HEK293 (cell line): ENCODE measurements around the gene NCKAP5.

Source experiments
- ZNF174 ChIP-seq: fragments of 450-650 bp; formaldehyde crosslinking; IDR thresholded peaks from 2 replicates; pipeline ENCODE4 v1.5.0; 2017; ENCODE audit warnings: missing biosample characterization, mild to moderate bottlenecking, missing genetic modification characterization
- TF ChIP-seq, protein P1 (sequence below): fragments of 450-650 bp; formaldehyde crosslinking; IDR thresholded peaks from 2 replicates; pipeline ENCODE4 v1.5.1; 2016; ENCODE audit warnings: missing biosample characterization, missing genetic modification characterization
- TF ChIP-seq, protein P2 (sequence below): fragments of 450-650 bp; formaldehyde crosslinking; IDR thresholded peaks from 2 replicates; pipeline ENCODE4 v1.5.1; 2017; ENCODE audit warnings: missing biosample characterization, mild to moderate bottlenecking, missing genetic modification characterization, moderate library complexity
- TF ChIP-seq, protein P3 (sequence below): fragments of 450-650 bp; formaldehyde crosslinking; optimal IDR thresholded peaks from 2 replicates; pipeline ENCODE3; 2016; ENCODE audit warnings: missing biosample characterization, mild to moderate bottlenecking, missing genetic modification characterization

DNA sequence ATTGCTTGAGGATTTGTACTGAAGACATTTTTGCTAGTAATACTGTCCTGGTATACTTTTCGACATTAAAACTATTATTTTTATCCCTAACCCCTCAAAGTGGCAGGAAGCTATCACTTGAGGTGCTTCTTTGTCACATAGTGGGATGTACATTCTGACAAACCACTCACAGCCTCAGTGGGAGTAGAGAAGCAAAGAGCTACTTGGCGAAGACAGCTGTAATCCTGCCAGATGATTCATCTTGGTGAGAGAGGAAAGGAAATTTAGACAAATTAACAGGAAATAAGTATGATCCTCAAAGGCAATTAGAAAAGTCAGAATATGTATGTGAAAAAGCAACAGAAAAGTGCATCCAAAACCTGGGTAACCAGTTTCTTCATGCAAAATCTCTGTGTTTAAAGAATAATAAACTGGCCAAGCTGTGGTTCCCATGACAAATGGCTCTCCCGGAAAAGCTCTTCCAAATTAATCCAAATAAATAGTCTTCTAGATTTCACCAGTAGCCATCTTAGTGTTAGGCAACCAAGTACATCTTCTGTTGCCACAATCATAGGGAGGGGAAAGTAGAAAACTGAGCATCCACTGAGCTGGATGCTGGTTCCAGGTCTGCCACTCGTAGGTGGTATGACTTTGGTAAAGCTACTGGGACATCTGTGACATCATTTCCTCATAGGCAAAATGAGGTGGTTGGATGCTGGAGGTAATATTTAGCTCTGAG, 590.3 kb downstream of the NCKAP5 start:
- TF ChIP-seq, protein P1, sequence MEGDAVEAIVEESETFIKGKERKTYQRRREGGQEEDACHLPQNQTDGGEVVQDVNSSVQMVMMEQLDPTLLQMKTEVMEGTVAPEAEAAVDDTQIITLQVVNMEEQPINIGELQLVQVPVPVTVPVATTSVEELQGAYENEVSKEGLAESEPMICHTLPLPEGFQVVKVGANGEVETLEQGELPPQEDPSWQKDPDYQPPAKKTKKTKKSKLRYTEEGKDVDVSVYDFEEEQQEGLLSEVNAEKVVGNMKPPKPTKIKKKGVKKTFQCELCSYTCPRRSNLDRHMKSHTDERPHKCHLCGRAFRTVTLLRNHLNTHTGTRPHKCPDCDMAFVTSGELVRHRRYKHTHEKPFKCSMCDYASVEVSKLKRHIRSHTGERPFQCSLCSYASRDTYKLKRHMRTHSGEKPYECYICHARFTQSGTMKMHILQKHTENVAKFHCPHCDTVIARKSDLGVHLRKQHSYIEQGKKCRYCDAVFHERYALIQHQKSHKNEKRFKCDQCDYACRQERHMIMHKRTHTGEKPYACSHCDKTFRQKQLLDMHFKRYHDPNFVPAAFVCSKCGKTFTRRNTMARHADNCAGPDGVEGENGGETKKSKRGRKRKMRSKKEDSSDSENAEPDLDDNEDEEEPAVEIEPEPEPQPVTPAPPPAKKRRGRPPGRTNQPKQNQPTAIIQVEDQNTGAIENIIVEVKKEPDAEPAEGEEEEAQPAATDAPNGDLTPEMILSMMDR (tag by site-specific recombination) = no peak
- no peak for TF ChIP-seq ZNF174 (tag by site-specific recombination)
- TF ChIP-seq, protein P2, sequence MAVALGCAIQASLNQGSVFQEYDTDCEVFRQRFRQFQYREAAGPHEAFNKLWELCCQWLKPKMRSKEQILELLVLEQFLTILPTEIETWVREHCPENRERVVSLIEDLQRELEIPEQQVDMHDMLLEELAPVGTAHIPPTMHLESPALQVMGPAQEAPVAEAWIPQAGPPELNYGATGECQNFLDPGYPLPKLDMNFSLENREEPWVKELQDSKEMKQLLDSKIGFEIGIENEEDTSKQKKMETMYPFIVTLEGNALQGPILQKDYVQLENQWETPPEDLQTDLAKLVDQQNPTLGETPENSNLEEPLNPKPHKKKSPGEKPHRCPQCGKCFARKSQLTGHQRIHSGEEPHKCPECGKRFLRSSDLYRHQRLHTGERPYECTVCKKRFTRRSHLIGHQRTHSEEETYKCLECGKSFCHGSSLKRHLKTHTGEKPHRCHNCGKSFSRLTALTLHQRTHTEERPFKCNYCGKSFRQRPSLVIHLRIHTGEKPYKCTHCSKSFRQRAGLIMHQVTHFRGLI (tag by site-specific recombination) = no peak
- TF ChIP-seq, protein P3, sequence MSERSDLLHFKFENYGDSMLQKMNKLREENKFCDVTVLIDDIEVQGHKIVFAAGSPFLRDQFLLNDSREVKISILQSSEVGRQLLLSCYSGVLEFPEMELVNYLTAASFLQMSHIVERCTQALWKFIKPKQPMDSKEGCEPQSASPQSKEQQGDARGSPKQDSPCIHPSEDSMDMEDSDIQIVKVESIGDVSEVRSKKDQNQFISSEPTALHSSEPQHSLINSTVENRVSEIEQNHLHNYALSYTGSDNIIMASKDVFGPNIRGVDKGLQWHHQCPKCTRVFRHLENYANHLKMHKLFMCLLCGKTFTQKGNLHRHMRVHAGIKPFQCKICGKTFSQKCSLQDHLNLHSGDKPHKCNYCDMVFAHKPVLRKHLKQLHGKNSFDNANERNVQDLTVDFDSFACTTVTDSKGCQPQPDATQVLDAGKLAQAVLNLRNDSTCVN (tag by site-specific recombination) = no peak
